Measurements from ENCODE around the gene DNM3.

GRCh38 chr1:172363852-172364251, 522.6 kb downstream of the DNM3 start:
- TF ChIP-seq POLR2A (IDR thresholded peaks at IDR 0.05; ENCODE audit: extremely low read depth, insufficient read length) (no peak), CTCF (IDR thresholded peaks at IDR 0.05; ENCODE audit: low read depth, low read length) (no peak), MYC (IDR thresholded peaks at IDR 0.05; ENCODE audit: low read depth, low read length) (no peak)
